Measurements from ENCODE around the gene ACTR1B. TPM values are rescaled to one million over a fixed set of nuclear protein-coding genes. Genes with fewer than 3 reads are reported as not detected.
"Not testable (repeated sequence)": the region's sequence is repeated elsewhere in the genome, so short reads cannot be mapped to it uniquely, and the experiment has no call there.

ACTR1B gene
- polyA plus RNA-seq (2013, experiment 1 of 2), result 16.6 TPM
- polyA plus RNA-seq (2013, experiment 2 of 2), result 16.7 TPM

GRCh38 chr2:97663962-97664635 is at the start of gene ACTR1B:
ACTR1B (minus strand) TSS chr2:97664044; CDS start chr2:97663890, 154 bp downstream.
- peak; percentile 99 for DNase-seq
- no peak within 1 kb of the TSS for H4K8ac ChIP-seq (ENCODE audit: low read depth, low read length)
- peaks cover 10% of the 10 kb centered on the region for H3K4me1 ChIP-seq (ENCODE audit: control insufficient read depth, low read depth, low read length)
- H2AK5ac ChIP-seq (ENCODE audit: low read length), result peak within 1 kb of the TSS; percentile 85
- peaks cover 14% of the 10 kb centered on the region for H3K79me2 ChIP-seq (ENCODE audit: control insufficient read depth, insufficient read depth, low read length)
- H3K27me3 ChIP-seq (ENCODE audit: insufficient read depth, low read length, poor library complexity), result no peaks in the 10 kb centered on the region
- peak within 1 kb of the TSS; percentile 96 for H3K27ac ChIP-seq (ENCODE audit: low read depth, low read length)
- peak within 1 kb of the TSS; percentile 77 for H2BK120ac ChIP-seq (ENCODE audit: low read depth, low read length)
- H3K36me3 ChIP-seq (ENCODE audit: control insufficient read depth, insufficient read depth, low read length), result peaks cover 2% of the 10 kb centered on the region
- peak within 1 kb of the TSS; percentile 70 for H2BK5ac ChIP-seq (ENCODE audit: low read length)
- peak within 1 kb of the TSS; percentile 98 for H3K56ac ChIP-seq (ENCODE audit: low read length)
- H3K4ac ChIP-seq (ENCODE audit: low read depth, low read length), result peak within 1 kb of the TSS; percentile 83
- H4K5ac ChIP-seq (ENCODE audit: low read length), result no peak within 1 kb of the TSS
- H3K79me1 ChIP-seq (ENCODE audit: low read length), result peaks cover 17% of the 10 kb centered on the region
- peak within 1 kb of the TSS; percentile 97 for H3K9ac ChIP-seq (ENCODE audit: low read length)
- peak within 1 kb of the TSS; percentile 84 for H3K4me3 ChIP-seq (ENCODE audit: low read length)
- peak within 1 kb of the TSS; percentile 94 for H3K4me2 ChIP-seq (ENCODE audit: low read length)
- no peak within 1 kb of the TSS for H2BK15ac ChIP-seq (replicated peaks; ENCODE audit: low read depth)
- H3K23ac ChIP-seq (ENCODE audit: low read length), result peak within 1 kb of the TSS; percentile 68
- no CpG with 5 or more reads among the region's 60 CpGs for WGBS (ENCODE audit: extremely low coverage, insufficient coverage, low lambda C conversion rate)
- H3K18ac ChIP-seq (ENCODE audit: low read length), result peak within 1 kb of the TSS; percentile 97

GRCh38 chr2:97712693-97713295 is 49.0 kb upstream of the ACTR1B start:
- H2BK15ac ChIP-seq (replicated peaks; ENCODE audit: low read depth), result no peak overlapping the region
- no peaks in the 10 kb centered on the region for H3K79me1 ChIP-seq (ENCODE audit: low read length)
- peak overlapping the region; percentile 98 for H2BK5ac ChIP-seq (ENCODE audit: low read length)
- H3K27me3 ChIP-seq (ENCODE audit: insufficient read depth, low read length, poor library complexity), result no peaks in the 10 kb centered on the region
- H3K36me3 ChIP-seq (ENCODE audit: control insufficient read depth, insufficient read depth, low read length), result no peaks in the 10 kb centered on the region
- H3K4ac ChIP-seq (ENCODE audit: low read depth, low read length), result peak overlapping the region; percentile 96
- no peak overlapping the region for H3K4me3 ChIP-seq (ENCODE audit: low read length)
- no peaks in the 10 kb centered on the region for H3K79me2 ChIP-seq (ENCODE audit: control insufficient read depth, insufficient read depth, low read length)
- peak overlapping the region; percentile 83 for H3K23ac ChIP-seq (ENCODE audit: low read length)
- no peak overlapping the region for H4K8ac ChIP-seq (ENCODE audit: low read depth, low read length)
- H3K9ac ChIP-seq (ENCODE audit: low read length), result peak overlapping the region; percentile 16
- no CpG with 5 or more reads among the region's 11 CpGs for WGBS (ENCODE audit: extremely low coverage, insufficient coverage, low lambda C conversion rate)
- H3K4me2 ChIP-seq (ENCODE audit: low read length), result no peak overlapping the region
- peak overlapping the region; percentile 92 for H3K18ac ChIP-seq (ENCODE audit: low read length)
- peaks cover 12% of the 10 kb centered on the region for H3K4me1 ChIP-seq (ENCODE audit: control insufficient read depth, low read depth, low read length)
- H2BK120ac ChIP-seq (ENCODE audit: low read depth, low read length), result peak overlapping the region; percentile 93
- H3K56ac ChIP-seq (ENCODE audit: low read length), result peak overlapping the region; percentile 86
- H4K5ac ChIP-seq (ENCODE audit: low read length), result no peak overlapping the region
- H3K27ac ChIP-seq (ENCODE audit: low read depth, low read length), result peak overlapping the region; percentile 81
- DNase-seq, result no peak
- peak overlapping the region; percentile 99 for H2AK5ac ChIP-seq (ENCODE audit: low read length)

GRCh38 chr2:97712175-97712574 is 48.3 kb upstream of the ACTR1B start:
- H2BK15ac ChIP-seq (replicated peaks; ENCODE audit: low read depth); H3K79me2 ChIP-seq (ENCODE audit: control insufficient read depth, insufficient read depth, low read length); H3K23ac ChIP-seq (ENCODE audit: low read length); H3K9ac ChIP-seq (ENCODE audit: low read length); H4K8ac ChIP-seq (ENCODE audit: low read depth, low read length); H3K79me1 ChIP-seq (ENCODE audit: low read length); H3K27me3 ChIP-seq (ENCODE audit: insufficient read depth, low read length, poor library complexity); H2AK5ac ChIP-seq (ENCODE audit: low read length); H3K36me3 ChIP-seq (ENCODE audit: control insufficient read depth, insufficient read depth, low read length); H3K4me3 ChIP-seq (ENCODE audit: low read length); H3K4me2 ChIP-seq (ENCODE audit: low read length); H4K5ac ChIP-seq (ENCODE audit: low read length): not testable (repeated sequence)
- peak; percentile 82 for DNase-seq
- Histone ChIP-seq H3K27ac (ENCODE audit: low read depth, low read length) (peak overlapping the region; percentile 81), H3K4ac (ENCODE audit: low read depth, low read length) (peak overlapping the region; percentile 96), H2BK5ac (ENCODE audit: low read length) (peak overlapping the region; percentile 98), H3K56ac (ENCODE audit: low read length) (peak overlapping the region; percentile 86), H2BK120ac (ENCODE audit: low read depth, low read length) (peak overlapping the region; percentile 93), H3K18ac (ENCODE audit: low read length) (peak overlapping the region; percentile 92), H3K4me1 (ENCODE audit: control insufficient read depth, low read depth, low read length) (peaks cover 12% of the 10 kb centered on the region)
- WGBS (ENCODE audit: extremely low coverage, insufficient coverage, low lambda C conversion rate), result no CpG with 5 or more reads among the region's 9 CpGs

DNA sequence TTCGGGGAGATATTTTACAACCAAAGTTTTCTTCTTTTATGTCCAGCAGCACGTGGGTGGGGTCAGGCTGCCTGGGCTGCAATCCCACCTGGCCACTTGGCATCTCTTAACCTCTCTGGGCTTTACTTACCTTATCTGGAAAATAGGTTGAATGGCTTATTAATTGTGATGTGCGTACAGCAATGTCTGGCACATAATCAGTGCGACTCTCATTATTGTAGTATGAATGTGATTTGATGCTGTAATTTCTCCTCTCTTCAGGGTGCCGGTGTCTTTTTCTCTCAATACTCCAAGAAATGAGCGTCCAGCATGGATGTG is 47.5 kb upstream of the ACTR1B start:
- Histone ChIP-seq H3K4me1 (ENCODE audit: control insufficient read depth, low read depth, low read length) (peaks cover 12% of the 10 kb centered on the region), H2BK120ac (ENCODE audit: low read depth, low read length) (peak overlapping the region; percentile 90), H2BK15ac (replicated peaks; ENCODE audit: low read depth) (no peak overlapping the region), H3K23ac (ENCODE audit: low read length) (no peak overlapping the region), H3K56ac (ENCODE audit: low read length) (peak overlapping the region; percentile 83), H3K27me3 (ENCODE audit: insufficient read depth, low read length, poor library complexity) (no peaks in the 10 kb centered on the region), H4K5ac (ENCODE audit: low read length) (peak overlapping the region; percentile 68), H3K4me3 (ENCODE audit: low read length) (no peak overlapping the region), H3K79me1 (ENCODE audit: low read length) (no peaks in the 10 kb centered on the region), H4K8ac (ENCODE audit: low read depth, low read length) (no peak overlapping the region), H3K4ac (ENCODE audit: low read depth, low read length) (peak overlapping the region; percentile 93), H2BK5ac (ENCODE audit: low read length) (peak overlapping the region; percentile 97), H3K36me3 (ENCODE audit: control insufficient read depth, insufficient read depth, low read length) (no peaks in the 10 kb centered on the region), H3K9ac (ENCODE audit: low read length) (peak overlapping the region; percentile 56), H3K79me2 (ENCODE audit: control insufficient read depth, insufficient read depth, low read length) (no peaks in the 10 kb centered on the region), H3K27ac (ENCODE audit: low read depth, low read length) (peak overlapping the region; percentile 94), H3K18ac (ENCODE audit: low read length) (peak overlapping the region; percentile 86), H3K4me2 (ENCODE audit: low read length) (no peak overlapping the region), H2AK5ac (ENCODE audit: low read length) (peak overlapping the region; percentile 76)
- no peak for DNase-seq
- no CpG with 5 or more reads among the region's 6 CpGs for WGBS (ENCODE audit: extremely low coverage, insufficient coverage, low lambda C conversion rate)

- Histone ChIP-seq H3K4me1 (ENCODE audit: control insufficient read depth, low read depth, low read length) (peaks cover 10% of the 10 kb centered on the region), H3K4me3 (ENCODE audit: low read length) (no peak overlapping the region), H3K27ac (ENCODE audit: low read depth, low read length) (no peak overlapping the region), H3K18ac (ENCODE audit: low read length) (no peak overlapping the region), H4K8ac (ENCODE audit: low read depth, low read length) (no peak overlapping the region), H3K9ac (ENCODE audit: low read length) (no peak overlapping the region), H2BK120ac (ENCODE audit: low read depth, low read length) (no peak overlapping the region), H3K4ac (ENCODE audit: low read depth, low read length) (no peak overlapping the region), H3K56ac (ENCODE audit: low read length) (no peak overlapping the region), H3K79me2 (ENCODE audit: control insufficient read depth, insufficient read depth, low read length) (no peaks in the 10 kb centered on the region), H3K27me3 (ENCODE audit: insufficient read depth, low read length, poor library complexity) (no peaks in the 10 kb centered on the region), H3K23ac (ENCODE audit: low read length) (no peak overlapping the region), H2BK5ac (ENCODE audit: low read length) (no peak overlapping the region), H3K4me2 (ENCODE audit: low read length) (no peak overlapping the region), H4K5ac (ENCODE audit: low read length) (no peak overlapping the region), H3K36me3 (ENCODE audit: control insufficient read depth, insufficient read depth, low read length) (no peaks in the 10 kb centered on the region), H2BK15ac (replicated peaks; ENCODE audit: low read depth) (no peak overlapping the region), H3K79me1 (ENCODE audit: low read length) (no peaks in the 10 kb centered on the region), H2AK5ac (ENCODE audit: low read length) (no peak overlapping the region)
- WGBS (ENCODE audit: extremely low coverage, insufficient coverage, low lambda C conversion rate), result no CpG with 5 or more reads among the region's 8 CpGs
- no peak for DNase-seq
These were observed 44.8 kb upstream of the ACTR1B start for GRCh38 chr2:97708608-97709007.
